H9 (cell line): ENCODE data around the gene CAMK2G. TPM values are rescaled to one million over a fixed set of nuclear protein-coding genes. Genes with fewer than 3 reads are reported as not detected.

ENCODE experiments used
- DNase-seq: peaks from one replicate; pipeline ENCODE4 v3.0.0-alpha.2; 2017
- H2AFZ ChIP-seq: one replicate; pipeline ENCODE4 v1.6.1; 2013; ENCODE audit warnings: mild to moderate bottlenecking, low read length, control low read depth, moderate library complexity
- H2AK5ac ChIP-seq: 2 replicates; pipeline ENCODE4 v1.6.1; 2013; ENCODE audit warnings: low read length, control low read depth, mixed read lengths; ENCODE audit not compliant: insufficient read length
- H2BK120ac ChIP-seq: one replicate; pipeline ENCODE4 v1.6.1; 2013; ENCODE audit warnings: low read depth, mild to moderate bottlenecking, low read length, control low read depth, inconsistent platforms; ENCODE audit not compliant: poor library complexity, severe bottlenecking
- H2BK12ac ChIP-seq: 2 replicates; pipeline ENCODE4 v1.6.1; 2013; ENCODE audit warnings: low read length, control low read depth, mixed read lengths, low read depth; ENCODE audit not compliant: insufficient read length
- H2BK15ac ChIP-seq: 2 replicates; pipeline ENCODE4 v1.6.1; 2013; ENCODE audit warnings: low read depth, low read length, control low read depth
- H2BK20ac ChIP-seq: one replicate; pipeline ENCODE4 v1.6.1; 2013; ENCODE audit warnings: low read depth, mild to moderate bottlenecking, low read length, control low read depth, inconsistent platforms; ENCODE audit not compliant: poor library complexity, severe bottlenecking
- H2BK5ac ChIP-seq: 2 replicates; pipeline ENCODE4 v1.6.1; 2013; ENCODE audit warnings: low read length, control low read depth, mixed read lengths; ENCODE audit not compliant: insufficient read length
- H3K14ac ChIP-seq: 2 replicates; pipeline ENCODE4 v1.6.1; 2013; ENCODE audit warnings: low read length, control low read depth; ENCODE audit not compliant: insufficient read depth
- H3K18ac ChIP-seq: 2 replicates; pipeline ENCODE4 v1.6.1; 2013; ENCODE audit warnings: low read depth, mild to moderate bottlenecking, mixed read lengths, low read length, control low read depth; ENCODE audit not compliant: insufficient read length
- H3K23ac ChIP-seq: 2 replicates; pipeline ENCODE4 v1.6.1; 2013; ENCODE audit warnings: low read length, control low read depth, mixed read lengths, low read depth; ENCODE audit not compliant: insufficient read length
- H3K23me2 ChIP-seq: 2 replicates; pipeline ENCODE4 v1.6.1; 2013; ENCODE audit warnings: low read depth, mild to moderate bottlenecking, mixed read lengths, low read length, control low read depth; ENCODE audit not compliant: insufficient read length, poor library complexity, severe bottlenecking
- H3K27ac ChIP-seq: 2 replicates; pipeline ENCODE4 v1.5.1; 2013; ENCODE audit warnings: low read length, control low read depth, mixed read lengths, low read depth; ENCODE audit not compliant: insufficient read length
- H3K27me3 ChIP-seq: 2 replicates; pipeline ENCODE4 v1.6.1; 2013; ENCODE audit warnings: low read length, control low read depth, inconsistent platforms; ENCODE audit not compliant: insufficient read depth
- H3K4ac ChIP-seq: 2 replicates; pipeline ENCODE4 v1.6.1; 2013; ENCODE audit warnings: low read depth, mild to moderate bottlenecking, control low read depth, inconsistent platforms, low read length, moderate library complexity
- H3K4me1 ChIP-seq: 2 replicates; pipeline ENCODE4 v1.6.1; 2013; ENCODE audit warnings: low read length, control low read depth, inconsistent platforms; ENCODE audit not compliant: insufficient read depth
- H3K4me2 ChIP-seq: 2 replicates; pipeline ENCODE4 v1.6.1; 2013; ENCODE audit warnings: low read length, control low read depth, mixed read lengths; ENCODE audit not compliant: insufficient read length, insufficient read depth
- H3K56ac ChIP-seq: 2 replicates; pipeline ENCODE4 v1.6.1; 2013; ENCODE audit warnings: low read depth, mild to moderate bottlenecking, mixed read lengths, low read length, control low read depth; ENCODE audit not compliant: insufficient read length
- H3K79me1 ChIP-seq: 2 replicates; pipeline ENCODE4 v1.6.1; 2013; ENCODE audit warnings: low read depth, mild to moderate bottlenecking, moderate library complexity, low read length, control low read depth, inconsistent platforms; ENCODE audit not compliant: insufficient read depth, poor library complexity, severe bottlenecking
- H3K79me2 ChIP-seq: 2 replicates; pipeline ENCODE4 v1.6.1; 2013; ENCODE audit warnings: low read length, control low read depth, inconsistent platforms; ENCODE audit not compliant: insufficient read depth
- H3K9ac ChIP-seq: 2 replicates; pipeline ENCODE4 v1.6.1; 2013; ENCODE audit warnings: low read length, control low read depth, mixed read lengths; ENCODE audit not compliant: insufficient read length; ENCODE audit errors: extremely low read depth
- H3K9me3 ChIP-seq: one replicate; pipeline ENCODE4 v1.6.1; 2013; ENCODE audit warnings: low read depth, low read length, inconsistent platforms; ENCODE audit not compliant: control insufficient read depth
- H3T11ph ChIP-seq: one replicate; pipeline ENCODE4 v1.6.1; 2013; ENCODE audit warnings: mild to moderate bottlenecking, low read length, control low read depth, inconsistent platforms
- H4K20me1 ChIP-seq: one replicate; pipeline ENCODE4 v1.6.1; 2013; ENCODE audit not compliant: control insufficient read depth, insufficient read length, insufficient read depth
- H4K5ac ChIP-seq: 2 replicates; pipeline ENCODE4 v1.6.1; 2013; ENCODE audit warnings: low read depth, mild to moderate bottlenecking, mixed read lengths, low read length, control low read depth; ENCODE audit not compliant: insufficient read length
- H4K8ac ChIP-seq: replicated peaks from 2 replicates; pipeline ENCODE4 v1.6.1; 2013; ENCODE audit warnings: low read length, control low read depth, mixed read lengths, low read depth; ENCODE audit not compliant: insufficient read length
- H4K91ac ChIP-seq: 2 replicates; pipeline ENCODE4 v1.6.1; 2013; ENCODE audit warnings: low read depth, mild to moderate bottlenecking, moderate library complexity, mixed read lengths, low read length, control low read depth; ENCODE audit not compliant: insufficient read length
- H3K27ac Mint-ChIP-seq, 3 experiments: 2 replicates in 2 of 3; 3 replicates in 1 of 3; pipeline ENCODE4 v1.8.0; 2020 to 2021; ENCODE audit warnings: mixed read lengths in 3 of 3, mild to moderate bottlenecking in 1 of 3, moderate library complexity in 1 of 3
- H3K27me3 Mint-ChIP-seq: 2 replicates; pipeline ENCODE4 v1.8.0; 2021; ENCODE audit warnings: low read depth, mild to moderate bottlenecking, moderate library complexity, mixed read lengths
- H3K36me3 Mint-ChIP-seq, 3 experiments: 2 replicates in 2 of 3; 3 replicates in 1 of 3; pipeline ENCODE4 v1.8.0; 2020 to 2021; ENCODE audit warnings: low read depth in 3 of 3, mixed read lengths in 3 of 3; ENCODE audit not compliant: insufficient read depth in 1 of 3
- H3K4me1 Mint-ChIP-seq, 2 experiments: 2 replicates each; pipeline ENCODE4 v1.8.0; 2020; ENCODE audit warnings: mixed read lengths in 2 of 2
- H3K4me3 Mint-ChIP-seq, 2 experiments: 2 replicates in 1 of 2; 3 replicates in 1 of 2; pipeline ENCODE4 v1.8.0; 2020 to 2021; ENCODE audit warnings: mild to moderate bottlenecking in 2 of 2, mixed read lengths in 2 of 2, moderate library complexity in 1 of 2
- H3K9me3 Mint-ChIP-seq, 2 experiments: 2 replicates in 1 of 2; 3 replicates in 1 of 2; pipeline ENCODE4 v1.8.0; 2020; ENCODE audit warnings: mild to moderate bottlenecking in 2 of 2, mixed read lengths in 2 of 2, moderate library complexity in 1 of 2
- WGBS: extraction: QIAGEN DNeasy Blood & Tissue Kit; methylation state at CpG from one replicate; pipeline ENCODE4 v1.1.7; 2013; ENCODE audit warnings: missing lambda C conversion rate, low lambda C conversion rate, mixed read lengths; ENCODE audit not compliant: insufficient read length; ENCODE audit errors: extremely low coverage; 5-methylcytosine and 5-hydroxymethylcytosine counted together
- total RNA-seq: library from RNA; stranded (reverse); gene quantifications from 2 replicates; pipeline ENCODE4 v1.2.1, GENCODE V29; 2021
- TF ChIP-seq, protein P1 (sequence below): fragments of 200-600 bp; sonication (generic); conservative IDR thresholded peaks from 3 replicates; pipeline ENCODE4 v1.8.0; 2021; ENCODE audit warnings: antibody characterized with exemption, mild to moderate bottlenecking

The CAMK2G gene
- total RNA-seq, 1 experiment from 2014 or later: 31.8 TPM

DNA sequence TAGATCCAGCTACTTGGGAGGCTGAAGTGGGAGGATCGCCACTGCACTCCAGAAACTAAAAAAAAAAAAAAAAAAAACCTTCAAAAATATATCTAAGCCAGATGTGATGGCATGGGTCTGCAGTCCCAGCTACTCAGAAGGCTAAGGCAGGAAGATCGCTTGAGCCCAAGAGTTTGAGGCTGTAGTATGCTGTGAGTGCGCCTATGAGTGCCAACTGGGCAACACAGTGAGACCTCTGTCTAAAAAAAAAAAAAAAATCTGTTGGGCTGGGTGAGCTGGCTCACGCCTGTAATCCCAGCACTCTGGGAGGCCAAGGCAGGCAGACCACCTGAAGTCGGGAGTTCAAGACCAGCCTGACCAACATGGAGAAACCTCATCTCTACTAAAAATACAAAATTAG lies 95.3 kb downstream of the CAMK2G start:
- Histone ChIP-seq H3K9me3 (no peaks in the 10 kb centered on the region), H3K79me1 (peaks cover 11% of the 10 kb centered on the region), H4K91ac (no peak overlapping the region), H3K23me2 (peaks cover 3% of the 10 kb centered on the region), H3K23ac (no peak overlapping the region), H2AK5ac (no peak overlapping the region), H2BK120ac (no peak overlapping the region), H2BK15ac (no peak overlapping the region), H3K9ac (no peak overlapping the region), H3T11ph (no peak overlapping the region), H3K79me2 (peaks cover 10% of the 10 kb centered on the region; the same call in 1 of the 2 replicates), H3K4me1 (peaks cover under 1% of the 10 kb centered on the region; the same call in 1 of the 2 replicates), H2BK5ac (no peak overlapping the region), H4K20me1 (no peaks in the 10 kb centered on the region), H3K4ac (no peak overlapping the region), H4K5ac (no peak overlapping the region), H3K56ac (no peak overlapping the region), H4K8ac (no peak overlapping the region), H3K4me2 (no peak overlapping the region), H3K27ac (no peak overlapping the region), H2BK20ac (no peak overlapping the region), H3K14ac (no peak overlapping the region), H2BK12ac (no peak overlapping the region), H3K27me3 (no peaks in the 10 kb centered on the region), H2AFZ (no peak overlapping the region), H3K18ac (no peak overlapping the region)
- no CpG with 5 or more reads among the region's 5 CpGs for WGBS
- Mint-ChIP-seq H3K27ac (no peak overlapping the region), H3K27me3 (no peaks in the 10 kb centered on the region), H3K9me3 (no peaks in the 10 kb centered on the region), H3K4me3 (no peak overlapping the region), H3K36me3 (peaks cover 8 to 40% (median 34%) of the 10 kb centered on the region in 3 experiments; a peak in 6 of 7 replicates), H3K4me1 (peaks cover 31 to 37% of the 10 kb centered on the region in 2 experiments)
- TF ChIP-seq, protein P1, sequence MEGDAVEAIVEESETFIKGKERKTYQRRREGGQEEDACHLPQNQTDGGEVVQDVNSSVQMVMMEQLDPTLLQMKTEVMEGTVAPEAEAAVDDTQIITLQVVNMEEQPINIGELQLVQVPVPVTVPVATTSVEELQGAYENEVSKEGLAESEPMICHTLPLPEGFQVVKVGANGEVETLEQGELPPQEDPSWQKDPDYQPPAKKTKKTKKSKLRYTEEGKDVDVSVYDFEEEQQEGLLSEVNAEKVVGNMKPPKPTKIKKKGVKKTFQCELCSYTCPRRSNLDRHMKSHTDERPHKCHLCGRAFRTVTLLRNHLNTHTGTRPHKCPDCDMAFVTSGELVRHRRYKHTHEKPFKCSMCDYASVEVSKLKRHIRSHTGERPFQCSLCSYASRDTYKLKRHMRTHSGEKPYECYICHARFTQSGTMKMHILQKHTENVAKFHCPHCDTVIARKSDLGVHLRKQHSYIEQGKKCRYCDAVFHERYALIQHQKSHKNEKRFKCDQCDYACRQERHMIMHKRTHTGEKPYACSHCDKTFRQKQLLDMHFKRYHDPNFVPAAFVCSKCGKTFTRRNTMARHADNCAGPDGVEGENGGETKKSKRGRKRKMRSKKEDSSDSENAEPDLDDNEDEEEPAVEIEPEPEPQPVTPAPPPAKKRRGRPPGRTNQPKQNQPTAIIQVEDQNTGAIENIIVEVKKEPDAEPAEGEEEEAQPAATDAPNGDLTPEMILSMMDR: no peak
- no peak for DNase-seq
